DOHH2 (cell line): ENCODE measurements around the gene CPNE2.

Source experiments
- CTCF ChIP-seq: fragments of 200-600 bp; sonication (generic); IDR thresholded peaks from one replicate; pipeline ENCODE4 v1.5.1; 2014; ENCODE audit warnings: antibody characterized with exemption, mild to moderate bottlenecking, low read depth, low read length; ENCODE audit not compliant: poor library complexity, severe bottlenecking
- EZH2phosphoT487 ChIP-seq: fragments of 200-600 bp; sonication (generic); IDR thresholded peaks from 2 replicates; pipeline ENCODE4 v1.6.1; 2017; ENCODE audit warnings: borderline replicate concordance, mild to moderate bottlenecking, antibody characterized with exemption, low read length, moderate library complexity, mixed read lengths

- TF ChIP-seq CTCF (no peak), EZH2phosphoT487 (no peak)
Measured at GRCh38 chr16:57066625-57067024, 25.8 kb upstream of the CPNE2 start.
